Measurements from ENCODE around the gene SUPT3H. TPM values are rescaled to one million over a fixed set of nuclear protein-coding genes. Genes with fewer than 3 reads are reported as not detected.

Gene SUPT3H
- total and polyA plus RNA-seq, 2 of the 8 experiments (the other 6 are each of a cell fraction or from before 2014, with no cell fraction given) = 18.8 to 23.0 TPM

DNA sequence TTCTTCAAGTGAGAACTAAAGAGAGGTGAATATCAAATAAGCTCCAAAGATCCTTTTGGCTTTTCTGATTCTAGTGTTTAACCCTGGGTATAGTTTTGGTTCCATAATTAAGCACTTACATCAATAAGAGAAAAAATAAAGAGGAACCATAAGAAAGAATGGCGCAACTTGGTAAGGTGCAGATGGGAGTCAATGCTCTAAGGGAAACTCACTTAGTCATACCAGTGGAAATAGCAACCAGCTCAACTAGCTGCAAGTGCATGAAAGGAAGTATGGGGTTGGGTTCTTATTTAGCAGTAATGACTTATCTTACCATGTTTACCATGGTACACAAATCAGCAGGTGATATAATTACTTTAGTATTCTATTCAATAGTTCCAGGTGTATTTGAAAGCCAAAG, 346.1 kb downstream of the SUPT3H start (continued):
- TF ChIP-seq CHD7 (IDR thresholded peaks at IDR 0.05; ENCODE audit: insufficient replicate concordance, low read length) = no peak
- TF ChIP-seq BRCA1 (IDR thresholded peaks at IDR 0.05; ENCODE audit: low read depth, low read length) = no peak
- no peak for TF ChIP-seq MAFK (IDR thresholded peaks at IDR 0.05; ENCODE audit: low read depth, low read length)
- TF ChIP-seq GABPA (IDR thresholded peaks at IDR 0.05; ENCODE audit: borderline replicate concordance, insufficient read depth, low read length) = no peak
- no peak for TF ChIP-seq CBX8 (IDR thresholded peaks at IDR 0.05; ENCODE audit: borderline replicate concordance, low read depth, low read length)
- no peak for TF ChIP-seq RAD21 (IDR thresholded peaks at IDR 0.05 in 1 of 2, conservative IDR thresholded peaks at IDR 0.05 in 1 of 2; ENCODE audit: low read depth in 2 of 2, low read length in 2 of 2)
- no peak for TF ChIP-seq RBBP5 (IDR thresholded peaks at IDR 0.05; ENCODE audit: borderline replicate concordance, low read depth, low read length)
- no peak for TF ChIP-seq YY1 (IDR thresholded peaks at IDR 0.05; ENCODE audit: low read depth, low read length)
- TF ChIP-seq, protein P1, sequence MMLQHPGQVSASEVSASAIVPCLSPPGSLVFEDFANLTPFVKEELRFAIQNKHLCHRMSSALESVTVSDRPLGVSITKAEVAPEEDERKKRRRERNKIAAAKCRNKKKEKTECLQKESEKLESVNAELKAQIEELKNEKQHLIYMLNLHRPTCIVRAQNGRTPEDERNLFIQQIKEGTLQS (IDR thresholded peaks at IDR 0.05; ENCODE audit: insufficient read depth, low read depth, low read length) = no peak
